Esophagus squamous epithelium (tissue), 4 donors: ENCODE measurements around the gene HUNK.

Source experiments
- CTCF ChIP-seq, 6 experiments: fragments of 450-650 bp in 4 of 6; fragments of 200-600 bp in 2 of 6; sonication (generic) in 2 of 6; IDR thresholded peaks; one replicate each; pipeline ENCODE4 v1.5.1; 2016 to 2019; ENCODE audit warnings: antibody characterized with exemption in 6 of 6, mild to moderate bottlenecking in 4 of 6, moderate library complexity in 4 of 6
- POLR2A ChIP-seq, 4 donors: fragments of 450-650 bp; IDR thresholded peaks; one replicate each; pipeline ENCODE4 v1.6.1; 2017; ENCODE audit warnings: antibody characterized with exemption in 4 of 4, mild to moderate bottlenecking in 4 of 4, moderate library complexity in 3 of 4

- TF ChIP-seq POLR2A (IDR thresholded peaks at IDR 0.05) (no peak), CTCF (IDR thresholded peaks at IDR 0.05) (no peak)
Observed at GRCh38 chr21:31830701-31831100, 42.1 kb upstream of the HUNK start.
